CD4-positive, alpha-beta T cell treated with Interleukin-2 at 100 ng/mL for 4 hours (primary cell): ENCODE results near the gene FBXW11.
"Not testable (repeated sequence)": the region's sequence is repeated elsewhere in the genome, so short reads cannot be mapped to it uniquely, and the experiment has no call there.

Experiments used
- DNase-seq: peaks from one replicate; pipeline ENCODE4 v3.0.0-alpha.2; 2020; ENCODE audit warnings: low spot score

Gene FBXW11

GRCh38 chr5:171981847-171982246 lies 24.6 kb downstream of the FBXW11 start:
- no peak for DNase-seq

DNA sequence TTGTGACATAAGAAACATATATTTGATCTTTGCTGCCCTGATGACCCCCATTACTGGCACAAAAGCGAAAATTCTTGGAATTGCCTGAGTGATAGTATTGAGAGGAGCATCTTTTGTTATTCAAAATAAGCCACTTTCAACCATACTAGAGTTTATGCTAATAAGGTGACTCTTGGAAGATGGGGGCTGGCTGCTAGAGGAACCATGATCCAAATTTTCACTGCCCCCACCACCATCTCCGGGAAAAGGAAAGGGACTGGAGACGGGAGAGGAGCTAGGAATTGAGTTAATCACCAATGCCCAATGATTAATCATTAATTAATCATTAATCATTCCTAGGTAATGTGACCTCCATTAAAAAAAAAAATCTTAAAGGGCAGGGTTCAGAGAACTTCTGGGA lies 25.6 kb downstream of the FBXW11 start:
- no peak for DNase-seq

DNA sequence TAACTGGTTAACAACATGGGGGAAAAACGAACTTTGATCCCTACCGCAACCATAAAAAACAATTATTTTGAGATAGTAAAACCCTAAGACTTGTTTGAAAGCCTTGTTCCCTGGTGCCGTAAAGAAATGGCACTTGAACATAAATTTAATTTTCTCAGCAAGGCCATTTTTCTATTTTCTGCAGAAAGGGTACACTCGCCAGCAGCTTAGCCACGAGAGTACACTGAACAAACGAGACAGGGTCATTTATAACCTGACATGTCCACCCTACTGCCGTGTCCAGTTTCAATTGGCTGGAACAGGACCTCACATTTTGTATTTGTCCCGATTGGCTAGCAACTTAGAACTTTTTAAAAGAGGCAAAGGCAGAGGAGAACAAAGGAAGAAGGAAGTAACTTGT lies 26.8 kb downstream of the FBXW11 start:
- no peak for DNase-seq

GRCh38 chr5:171978519-171978918 lies 27.9 kb downstream of the FBXW11 start:
- no peak for DNase-seq

GRCh38 chr5:171978016-171978415 lies 28.4 kb downstream of the FBXW11 start:
- no peak for DNase-seq

DNA sequence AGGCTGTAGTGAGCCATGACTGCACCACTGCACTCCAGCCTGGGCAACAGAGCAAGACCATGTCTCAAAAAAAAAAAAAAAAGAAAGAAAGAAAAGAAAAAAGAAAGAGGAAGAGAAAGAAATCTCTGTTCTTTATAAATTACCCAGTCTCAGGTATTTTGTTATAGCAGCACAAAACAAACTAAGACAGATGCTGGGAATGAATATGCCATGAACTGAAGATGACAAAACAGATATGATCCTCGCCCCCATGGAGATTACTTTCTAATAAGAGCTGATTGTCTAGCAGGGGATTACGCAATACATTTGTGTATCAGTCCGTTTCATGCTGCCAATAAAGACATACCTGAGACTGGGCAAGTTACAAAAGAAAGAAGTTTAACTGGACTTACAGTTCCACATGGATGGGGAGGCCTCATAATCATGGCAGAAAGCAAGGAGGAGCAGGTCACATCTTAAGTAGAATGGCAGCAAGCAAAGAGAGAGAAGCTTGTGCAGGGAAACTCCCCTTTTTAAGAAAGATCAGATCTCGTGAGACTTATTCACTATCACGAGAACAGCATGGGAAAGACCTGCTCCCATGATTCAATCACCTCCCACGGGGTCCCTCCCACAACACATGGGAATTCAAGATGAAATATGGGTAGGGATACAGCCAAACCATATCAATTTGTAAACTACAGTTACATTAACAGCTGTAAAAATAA lies 29.0 kb downstream of the FBXW11 start:
- not testable (repeated sequence) for DNase-seq

DNA sequence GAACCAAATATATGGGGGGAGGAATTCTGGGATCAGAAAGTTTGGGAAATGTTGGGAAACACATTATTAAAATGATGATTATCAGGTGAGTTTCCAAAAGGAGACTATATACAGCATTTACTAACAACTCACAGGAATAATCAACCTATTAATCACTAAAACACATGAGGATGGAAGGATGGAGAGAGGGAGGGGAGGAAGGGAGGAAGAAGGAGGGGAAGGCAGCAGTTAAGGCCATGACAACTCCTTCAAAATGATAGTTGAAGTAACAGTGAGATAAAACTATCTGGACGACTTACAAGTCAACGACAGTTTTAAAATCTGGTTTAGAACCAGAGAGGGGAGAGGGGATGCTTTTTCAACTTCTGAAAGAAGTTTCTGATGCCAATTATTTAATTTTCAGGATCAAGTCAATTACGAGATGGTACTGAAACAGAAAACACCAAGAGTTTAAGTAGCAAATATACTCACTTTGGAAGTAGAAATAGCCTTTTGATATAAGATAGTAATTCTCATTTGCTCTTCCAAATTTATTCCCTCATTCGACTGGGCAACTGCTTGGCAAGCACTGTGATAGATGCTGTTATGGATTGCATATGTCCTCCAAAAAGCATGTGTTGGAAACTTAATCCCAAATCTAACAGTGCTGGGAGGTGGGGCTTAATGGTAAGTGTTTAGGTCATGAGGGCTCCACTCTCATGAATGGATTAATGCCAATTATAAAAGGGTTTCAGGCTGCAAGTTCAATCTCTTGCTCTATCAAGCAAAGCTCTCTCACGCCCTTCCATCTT lies 30.4 kb downstream of the FBXW11 start:
- no peak for DNase-seq

DNA sequence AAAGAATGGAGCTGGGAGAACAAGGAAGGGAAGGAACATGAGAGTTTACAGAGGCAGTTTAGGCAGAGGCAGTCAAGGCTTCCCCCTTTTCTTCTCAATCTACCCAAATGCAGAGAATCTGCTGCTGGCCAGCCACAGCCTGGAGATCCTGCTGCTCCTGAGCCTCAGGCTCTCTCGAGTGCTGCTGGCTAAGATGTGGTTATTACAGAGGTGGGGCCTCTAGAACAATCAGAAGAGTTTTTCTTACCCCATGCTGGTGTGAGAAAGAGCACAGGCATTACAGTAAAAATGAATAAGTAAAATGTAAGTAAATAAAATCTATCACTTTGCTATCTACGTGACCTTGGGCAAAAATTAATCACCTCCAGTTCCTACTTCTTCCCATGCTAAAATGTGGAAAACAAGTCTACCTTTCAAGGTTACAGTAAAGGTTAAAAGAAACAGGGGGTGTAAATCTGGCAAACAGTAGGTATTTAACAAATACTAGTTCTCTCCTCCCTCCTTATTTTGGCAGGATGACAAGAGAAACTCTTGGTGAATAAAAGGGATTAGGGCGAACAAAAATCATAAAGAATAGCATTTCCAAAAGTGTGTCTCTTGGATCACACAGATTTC lies 31.1 kb downstream of the FBXW11 start:
- DNase-seq: no peak

DNA sequence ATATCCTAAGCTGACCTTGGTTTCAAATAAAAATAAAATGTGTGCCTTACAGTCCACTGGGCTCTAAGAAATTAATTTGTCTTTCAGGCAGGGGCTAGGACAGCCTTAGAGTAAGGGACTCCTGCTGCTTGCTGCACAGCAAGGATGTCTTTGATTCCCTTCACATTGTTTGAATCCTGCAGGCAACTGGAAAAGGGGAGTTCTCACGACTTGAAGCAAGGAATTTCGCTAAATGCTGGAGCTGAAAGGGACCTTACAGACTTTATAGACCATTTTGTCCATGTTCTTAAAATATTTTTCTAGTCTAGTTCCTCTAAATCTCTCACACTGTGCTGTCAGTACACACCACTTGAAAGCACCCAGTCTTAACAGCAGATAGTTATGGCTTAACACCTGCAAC lies 35.6 kb downstream of the FBXW11 start:
- no peak for DNase-seq

DNA sequence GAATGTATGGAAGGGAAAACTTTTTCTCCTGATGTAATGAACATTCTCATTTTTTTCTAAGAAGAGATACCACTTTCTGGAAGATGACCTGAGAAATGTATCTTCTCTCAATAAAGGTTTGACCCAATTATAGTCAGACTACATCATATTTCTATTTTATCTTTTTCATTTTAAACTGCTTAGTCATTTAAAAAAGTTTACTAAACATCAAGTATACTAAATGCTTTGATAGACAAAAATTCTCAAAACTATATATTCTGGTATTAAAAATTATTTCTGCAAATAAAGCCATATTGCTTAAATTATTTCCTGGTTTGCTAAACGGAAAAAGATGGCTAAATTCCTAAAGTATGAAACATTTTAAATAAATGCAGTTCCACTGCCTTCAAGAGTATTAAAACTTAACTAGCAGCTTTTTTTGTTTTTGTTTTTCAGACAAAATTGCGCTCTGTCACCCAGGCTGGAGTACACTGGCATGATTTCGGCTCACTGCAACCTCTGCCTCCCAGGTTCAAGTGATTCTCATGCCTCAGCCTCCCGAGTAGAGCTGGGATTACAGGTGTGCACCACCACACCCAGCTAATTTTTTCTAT lies 37.1 kb downstream of the FBXW11 start:
- DNase-seq: no peak

- DNase-seq: no peak
Observed at GRCh38 chr5:171968531-171968930, 37.9 kb downstream of the FBXW11 start.

DNA sequence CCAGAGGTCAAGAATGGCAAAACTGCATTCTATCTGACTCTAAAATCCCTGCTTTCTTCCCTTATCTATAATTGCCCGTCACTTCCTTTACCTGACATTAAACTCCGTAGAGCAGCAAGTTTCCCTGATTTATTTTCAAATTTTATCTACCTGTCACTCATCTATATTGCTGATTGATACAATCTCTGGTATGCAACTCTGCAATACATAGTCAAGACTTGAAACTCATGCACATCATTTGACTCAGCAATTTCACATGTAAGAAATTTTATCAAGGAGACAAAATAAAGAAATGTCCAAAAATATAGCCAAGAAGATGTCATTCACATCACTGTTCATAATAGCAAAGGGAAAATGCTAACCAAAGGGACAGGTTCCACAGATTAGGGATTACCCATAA lies 39.5 kb downstream of the FBXW11 start:
- DNase-seq: no peak

GRCh38 chr5:171966270-171966669 lies 40.2 kb downstream of the FBXW11 start:
- DNase-seq: no peak

DNA sequence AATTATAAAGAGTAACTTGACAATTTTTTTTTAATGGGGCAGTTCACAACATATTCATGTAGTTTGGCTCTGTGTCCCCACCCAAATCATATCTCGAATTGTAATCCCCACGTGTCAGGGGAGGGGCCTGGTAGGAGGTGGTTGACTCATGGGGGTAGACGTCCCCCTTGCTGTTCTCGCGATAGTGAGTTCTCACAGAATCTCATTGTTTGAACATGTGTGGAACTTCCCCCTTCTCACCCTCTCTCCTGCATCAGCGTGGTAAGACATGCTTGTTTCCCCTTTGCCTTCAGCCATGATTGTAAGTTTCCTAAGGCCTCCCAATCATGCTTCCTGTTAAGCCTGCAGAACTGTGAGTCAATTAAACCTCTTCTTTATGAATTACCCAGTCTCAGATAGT lies 40.7 kb downstream of the FBXW11 start:
- DNase-seq: no peak

GRCh38 chr5:171963416-171963815 lies 43.0 kb downstream of the FBXW11 start:
- DNase-seq: no peak

DNA sequence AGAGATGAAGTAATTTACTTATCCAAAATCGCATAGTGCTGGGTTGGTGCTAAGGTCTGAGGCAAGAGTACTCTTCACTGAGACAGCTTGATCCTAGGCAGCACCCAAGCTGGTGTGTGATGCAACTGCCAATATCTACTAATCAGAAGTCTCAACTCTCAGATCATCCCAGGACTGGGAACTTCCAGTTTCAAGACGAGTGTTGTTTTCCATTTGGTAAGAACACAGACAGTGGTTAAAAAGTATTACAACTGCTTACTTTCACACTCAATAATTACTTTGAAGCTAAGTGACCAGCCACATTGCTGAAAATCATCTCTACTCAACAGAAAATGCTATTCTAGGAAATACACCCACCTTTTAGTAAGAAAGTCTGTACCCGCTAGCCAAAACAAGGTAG lies 45.3 kb downstream of the FBXW11 start:
- DNase-seq: no peak

DNA sequence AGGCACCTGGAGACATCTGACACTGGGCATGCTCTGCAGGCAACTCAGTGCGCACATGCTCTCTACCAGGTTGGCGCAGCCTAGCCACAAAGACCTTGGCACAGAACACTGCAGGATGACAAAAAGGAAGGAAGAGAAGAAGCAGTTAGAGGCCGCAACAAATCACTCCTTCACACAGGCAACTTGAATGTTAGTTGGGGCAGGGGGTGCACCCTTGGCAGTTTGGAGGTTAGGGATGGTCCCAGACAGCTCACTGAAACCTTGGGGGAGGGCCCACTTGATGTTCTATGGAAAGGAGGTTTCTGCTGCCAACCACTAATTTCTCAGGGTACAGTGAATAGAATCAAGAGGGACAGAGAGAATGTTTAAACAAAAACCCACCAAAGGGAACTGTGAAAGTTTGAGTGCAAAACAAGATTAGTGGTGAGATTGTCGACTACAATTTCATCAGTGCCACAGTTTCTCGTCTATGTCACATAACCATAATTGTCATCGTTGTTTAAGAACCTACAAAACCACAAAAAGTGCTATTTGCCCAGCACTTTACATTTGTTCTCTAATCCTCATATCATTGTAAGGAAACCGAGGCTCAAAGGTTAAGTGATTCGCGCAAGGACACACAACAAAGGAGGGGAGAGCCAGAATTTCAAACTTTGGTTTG lies 48.7 kb downstream of the FBXW11 start:
- no peak for DNase-seq

DNA sequence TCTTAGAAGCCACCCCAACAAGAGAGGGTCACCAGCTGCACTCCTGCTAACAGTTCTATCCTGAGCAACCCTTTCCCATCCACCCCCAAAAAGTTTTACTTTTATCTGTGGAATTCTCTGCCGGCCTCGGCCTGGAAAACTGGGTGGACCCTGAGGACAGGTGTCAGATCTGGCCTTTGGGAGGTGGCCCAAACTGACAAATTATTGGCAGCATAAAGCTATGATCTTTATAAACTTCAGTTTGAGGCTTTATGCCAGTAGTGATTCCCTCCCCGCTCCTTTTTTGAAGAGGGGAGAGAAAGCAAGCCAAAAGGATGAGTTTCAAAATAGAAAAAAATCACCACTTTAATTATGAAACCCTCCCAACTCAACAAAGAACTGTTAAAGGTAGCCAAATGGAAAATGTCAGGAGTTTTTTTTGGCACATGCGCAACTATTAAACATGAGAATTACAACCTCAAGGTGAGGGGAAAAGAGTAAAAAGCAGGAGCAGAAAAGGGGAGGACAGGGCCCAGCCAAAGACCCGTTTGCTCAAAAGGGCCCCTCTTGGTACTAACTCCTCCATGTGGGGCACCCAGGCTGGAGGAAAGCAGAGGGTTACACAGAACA lies 49.4 kb downstream of the FBXW11 start:
- DNase-seq: no peak

DNA sequence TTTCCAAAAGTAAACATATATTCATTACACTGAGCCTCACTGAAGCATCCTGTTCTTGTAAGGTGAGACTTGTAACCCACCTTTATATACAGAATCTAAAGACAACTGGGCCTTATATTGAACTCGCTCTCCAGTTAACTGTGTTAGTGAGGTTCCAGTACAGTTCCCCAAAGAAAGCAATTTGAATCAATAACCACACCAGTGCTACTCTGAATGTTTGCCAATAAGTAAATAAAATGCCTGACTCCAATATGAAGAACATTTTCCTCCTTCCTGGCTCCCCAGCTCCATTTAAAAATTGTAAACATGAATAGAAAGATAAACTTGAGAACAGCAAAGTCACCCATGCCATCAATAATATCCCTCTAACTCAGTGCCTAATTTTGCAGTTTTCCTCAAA lies 50.1 kb downstream of the FBXW11 start:
- no peak for DNase-seq

DNA sequence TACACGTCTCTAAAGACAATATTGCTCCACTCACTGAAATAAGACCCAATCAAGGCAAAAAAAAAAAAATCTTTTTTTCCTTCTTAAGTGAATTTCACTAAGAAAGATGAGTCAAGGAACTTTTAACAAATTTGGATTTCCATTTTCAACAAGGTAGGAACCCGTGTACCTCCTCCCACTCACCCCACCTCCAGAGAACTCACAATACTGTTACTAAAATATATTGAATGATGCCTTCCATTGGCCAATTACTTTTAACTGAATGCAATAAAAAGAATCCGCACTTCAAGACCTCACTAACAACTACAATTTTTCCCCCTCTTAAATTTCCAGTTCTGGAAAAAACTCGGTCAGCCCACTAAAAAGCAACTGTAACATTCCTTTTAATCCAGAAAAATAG lies 50.7 kb downstream of the FBXW11 start:
- no peak for DNase-seq

DNA sequence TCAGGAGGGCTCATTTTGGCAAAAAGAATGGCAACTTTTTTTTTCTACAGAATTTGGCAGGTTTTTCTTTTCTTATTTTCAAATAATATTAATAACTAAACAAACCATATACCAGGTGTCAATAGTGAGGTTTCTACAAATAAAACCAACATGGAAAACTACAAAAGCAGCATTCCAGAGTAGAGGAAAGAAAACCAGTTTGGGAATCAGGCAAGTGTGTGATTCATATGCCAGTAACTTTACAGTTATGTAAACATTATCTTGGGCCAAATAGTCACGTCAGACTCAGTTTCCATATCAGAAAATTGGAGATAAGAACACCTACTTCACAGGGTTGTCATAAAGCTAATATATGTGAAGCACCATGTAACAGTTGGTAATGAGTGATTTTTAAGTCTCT lies 51.7 kb downstream of the FBXW11 start:
- no peak for DNase-seq
